Measurements from ENCODE around the gene HMGB3. TPM values are rescaled to one million over a fixed set of nuclear protein-coding genes. Genes with fewer than 3 reads are reported as not detected.

HMGB3 gene
- total RNA-seq, 1 donor from 2014 or later, result 16.8 TPM

GRCh38 chrX:150966742-150967141, 16.4 kb upstream of the HMGB3 start:
- ATAC-seq (no peak), DNase-seq (no peak)
- H3K9me3 ChIP-seq, result no peaks in the 10 kb centered on the region
- H3K4me3 ChIP-seq, result no peak overlapping the region
- no peaks in the 10 kb centered on the region for H3K4me1 ChIP-seq
- H3K27me3 ChIP-seq (ENCODE audit: low read depth), result no peaks in the 10 kb centered on the region
- H3K36me3 ChIP-seq, result no peaks in the 10 kb centered on the region
- H3K27ac ChIP-seq, result no peak overlapping the region
- TF ChIP-seq, protein P1, sequence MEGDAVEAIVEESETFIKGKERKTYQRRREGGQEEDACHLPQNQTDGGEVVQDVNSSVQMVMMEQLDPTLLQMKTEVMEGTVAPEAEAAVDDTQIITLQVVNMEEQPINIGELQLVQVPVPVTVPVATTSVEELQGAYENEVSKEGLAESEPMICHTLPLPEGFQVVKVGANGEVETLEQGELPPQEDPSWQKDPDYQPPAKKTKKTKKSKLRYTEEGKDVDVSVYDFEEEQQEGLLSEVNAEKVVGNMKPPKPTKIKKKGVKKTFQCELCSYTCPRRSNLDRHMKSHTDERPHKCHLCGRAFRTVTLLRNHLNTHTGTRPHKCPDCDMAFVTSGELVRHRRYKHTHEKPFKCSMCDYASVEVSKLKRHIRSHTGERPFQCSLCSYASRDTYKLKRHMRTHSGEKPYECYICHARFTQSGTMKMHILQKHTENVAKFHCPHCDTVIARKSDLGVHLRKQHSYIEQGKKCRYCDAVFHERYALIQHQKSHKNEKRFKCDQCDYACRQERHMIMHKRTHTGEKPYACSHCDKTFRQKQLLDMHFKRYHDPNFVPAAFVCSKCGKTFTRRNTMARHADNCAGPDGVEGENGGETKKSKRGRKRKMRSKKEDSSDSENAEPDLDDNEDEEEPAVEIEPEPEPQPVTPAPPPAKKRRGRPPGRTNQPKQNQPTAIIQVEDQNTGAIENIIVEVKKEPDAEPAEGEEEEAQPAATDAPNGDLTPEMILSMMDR (IDR thresholded peaks at IDR 0.05), result no peak
- intact Hi-C loops (cut with DNase I), result no loop called here

- no peak for ATAC-seq
Measured at GRCh38 chrX:150967786-150968185, 15.3 kb upstream of the HMGB3 start.

GRCh38 chrX:150968862-150969720, 14.0 kb upstream of the HMGB3 start:
- H3K27ac ChIP-seq, result no peak overlapping the region
- no peaks in the 10 kb centered on the region for H3K9me3 ChIP-seq
- H3K36me3 ChIP-seq, result no peaks in the 10 kb centered on the region
- no peak overlapping the region for H3K4me3 ChIP-seq
- DNase-seq, result no peak
- TF ChIP-seq, protein P1 (IDR thresholded peaks at IDR 0.05), result no peak
- intact Hi-C loops (cut with DNase I), result no loop called here
- no peaks in the 10 kb centered on the region for H3K4me1 ChIP-seq
- H3K27me3 ChIP-seq (ENCODE audit: low read depth), result no peaks in the 10 kb centered on the region
- no peak for ATAC-seq

More at GRCh38 chrX:150967786-150968185, 15.3 kb upstream of the HMGB3 start:
- Histone ChIP-seq H3K9me3 (no peaks in the 10 kb centered on the region), H3K4me3 (no peak overlapping the region), H3K4me1 (no peaks in the 10 kb centered on the region), H3K36me3 (no peaks in the 10 kb centered on the region), H3K27me3 (ENCODE audit: low read depth) (no peaks in the 10 kb centered on the region), H3K27ac (no peak overlapping the region)
- DNase-seq, result no peak
- intact Hi-C loops (cut with DNase I), result no loop called here
- TF ChIP-seq, protein P1 (IDR thresholded peaks at IDR 0.05), result no peak

- Histone ChIP-seq H3K9me3 (no peaks in the 10 kb centered on the region), H3K27ac (no peak overlapping the region), H3K27me3 (ENCODE audit: low read depth) (no peaks in the 10 kb centered on the region), H3K36me3 (no peaks in the 10 kb centered on the region), H3K4me3 (no peak overlapping the region), H3K4me1 (no peaks in the 10 kb centered on the region)
- intact Hi-C loops (cut with DNase I), result no loop called here
- no peak for DNase-seq
- TF ChIP-seq, protein P1 (IDR thresholded peaks at IDR 0.05), result no peak
- ATAC-seq, result no peak
Measured at GRCh38 chrX:150972450-150972849, 10.7 kb upstream of the HMGB3 start.

DNA sequence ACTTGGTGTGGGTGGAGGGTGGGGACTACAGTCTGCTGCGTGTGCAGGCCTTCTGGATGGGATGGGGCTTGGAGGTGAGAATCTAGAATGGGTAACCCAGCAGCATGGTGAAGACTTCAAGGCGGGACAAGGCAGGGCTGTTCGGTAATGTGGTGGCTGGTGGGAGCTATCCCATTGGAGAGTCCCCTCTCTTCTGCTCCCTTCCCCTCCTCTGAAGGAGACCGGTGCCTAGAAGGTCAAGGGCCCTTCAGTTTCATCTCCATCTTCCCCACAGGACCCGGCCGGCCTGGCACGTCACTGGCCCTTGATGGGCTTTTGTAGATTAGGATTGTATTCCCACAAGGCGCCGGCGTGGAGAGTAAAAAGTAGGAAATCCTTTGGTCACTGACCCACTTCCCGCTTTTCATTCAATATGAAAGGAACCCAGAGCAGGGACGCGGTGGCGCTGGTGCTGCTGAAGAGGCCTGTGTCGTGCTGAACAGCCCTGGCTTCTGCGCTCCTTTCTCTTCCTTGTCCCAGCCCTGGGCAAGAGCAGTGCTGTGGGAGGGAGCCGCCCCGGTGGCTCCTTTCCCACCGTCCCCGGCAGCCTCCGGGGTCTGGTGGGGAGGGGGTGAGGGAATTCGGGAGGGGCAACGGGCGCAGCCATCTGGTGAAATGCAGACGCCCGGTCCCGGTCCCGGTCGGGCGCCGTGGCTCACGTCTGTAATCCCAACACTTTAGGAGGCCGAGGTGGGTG, 7.3 kb upstream of the HMGB3 start:
- Histone ChIP-seq H3K27me3 (ENCODE audit: low read depth) (no peaks in the 10 kb centered on the region), H3K27ac (no peak overlapping the region), H3K9me3 (no peaks in the 10 kb centered on the region), H3K4me1 (no peaks in the 10 kb centered on the region), H3K36me3 (no peaks in the 10 kb centered on the region), H3K4me3 (no peak overlapping the region)
- DNase-seq, result no peak
- intact Hi-C loops (cut with DNase I), result no loop called here
- TF ChIP-seq, protein P1 (IDR thresholded peaks at IDR 0.05), result no peak
- no peak for ATAC-seq

Measured in lower lobe of right lung (tissue), 2 donors.